Neural cell (in vitro differentiated cells): ENCODE data around the gene CCL8. TPM values are rescaled to one million over a fixed set of nuclear protein-coding genes. Genes with fewer than 3 reads are reported as not detected.

Experiments
- H2AFZ ChIP-seq: fragments of 200-600, 300-800 bp; sonication (generic), shearing (Covaris generic); 2 replicates; pipeline ENCODE4 v1.6.0; 2014; ENCODE audit warnings: low read depth, mild to moderate bottlenecking, antibody characterized with exemption, low read length, moderate library complexity
- H3F3A ChIP-seq: fragments of 200-600 bp; shearing (Covaris generic); 2 replicates; pipeline ENCODE4 v1.6.1; 2016; ENCODE audit warnings: mild to moderate bottlenecking, moderate library complexity, mixed read lengths, antibody characterized with exemption, low read length; ENCODE audit not compliant: insufficient read depth, poor library complexity, severe bottlenecking
- H3K27ac ChIP-seq: fragments of 200-600, 300-800 bp; sonication (generic), shearing (Covaris generic); 2 replicates; pipeline ENCODE4 v1.5.1; 2014; ENCODE audit warnings: mild to moderate bottlenecking, low read length, moderate library complexity
- H3K27me3 ChIP-seq: fragments of 300-800, 200-600 bp; sonication (generic), shearing (Covaris generic); 2 replicates; pipeline ENCODE4 v1.6.0; 2014; ENCODE audit warnings: mild to moderate bottlenecking, low read depth, low read length, moderate library complexity; ENCODE audit not compliant: insufficient read depth
- H3K36me3 ChIP-seq: fragments of 300-800, 200-600 bp; sonication (generic), shearing (Covaris generic); 2 replicates; pipeline ENCODE4 v1.5.1; 2014; ENCODE audit warnings: mild to moderate bottlenecking, antibody characterized with exemption, low read length, moderate library complexity; ENCODE audit not compliant: insufficient read depth
- H3K4me2 ChIP-seq: fragments of 300-800, 200-600 bp; sonication (generic), shearing (Covaris generic); 2 replicates; pipeline ENCODE4 v1.6.0; 2014; ENCODE audit warnings: mild to moderate bottlenecking, low read length
- H3K4me3 ChIP-seq: fragments of 300-800, 200-600 bp; sonication (generic), shearing (Covaris generic); 2 replicates; pipeline ENCODE4 v1.5.1; 2014; ENCODE audit warnings: mild to moderate bottlenecking, low read length, moderate library complexity
- H3K79me2 ChIP-seq: fragments of 200-600 bp; shearing (Covaris generic); replicated peaks from 2 replicates; pipeline ENCODE4 v1.6.0; 2014; ENCODE audit warnings: mild to moderate bottlenecking, low read length, moderate library complexity; ENCODE audit not compliant: insufficient read depth
- H3K9ac ChIP-seq: fragments of 300-800, 200-600 bp; sonication (generic), shearing (Covaris generic); 2 replicates; pipeline ENCODE4 v1.6.1; 2016; ENCODE audit warnings: mild to moderate bottlenecking, low read length, mixed read lengths
- H3K9me2 ChIP-seq: fragments of 200-600 bp; shearing (Covaris generic); 2 replicates; pipeline ENCODE4 v1.6.1; 2016; ENCODE audit warnings: mild to moderate bottlenecking, low read length, mixed read lengths; ENCODE audit not compliant: insufficient read depth
- H3K9me3 ChIP-seq: fragments of 200-600, 300-800 bp; sonication (generic), shearing (Covaris generic); 2 replicates; pipeline ENCODE4 v1.6.1; 2016; ENCODE audit warnings: mild to moderate bottlenecking, mixed run types, low read length, moderate library complexity, mixed read lengths
- H4K20me1 ChIP-seq: fragments of 200-600 bp; shearing (Covaris generic); 2 replicates; pipeline ENCODE4 v1.6.1; 2016; ENCODE audit warnings: mild to moderate bottlenecking, mixed run types; ENCODE audit not compliant: insufficient read depth
- EP300 ChIP-seq: fragments of 450-650 bp; conservative IDR thresholded peaks from 2 replicates; pipeline ENCODE4 v1.6.1; 2014; ENCODE audit warnings: antibody characterized with exemption, mild to moderate bottlenecking, moderate library complexity; ENCODE audit not compliant: poor library complexity, severe bottlenecking
- EZH2 ChIP-seq: fragments of 200-600, 300-800 bp; shearing (Covaris generic), sonication (generic); IDR thresholded peaks from 2 replicates; pipeline ENCODE4 v1.6.1; 2014; ENCODE audit warnings: antibody characterized with exemption, low read length, borderline replicate concordance, mild to moderate bottlenecking; ENCODE audit not compliant: insufficient read depth, poor library complexity, severe bottlenecking
- MXI1 ChIP-seq: fragments of 450-650 bp; conservative IDR thresholded peaks from 2 replicates; pipeline ENCODE4 v1.6.1; 2014; ENCODE audit warnings: antibody characterized with exemption, mild to moderate bottlenecking; ENCODE audit not compliant: poor library complexity, severe bottlenecking
- POLR2AphosphoS5 ChIP-seq: IDR thresholded peaks from 2 replicates; pipeline ENCODE4 v1.6.1; 2012
- RAD21 ChIP-seq: fragments of 450-650 bp; conservative IDR thresholded peaks from 2 replicates; pipeline ENCODE4 v1.6.1; 2014; ENCODE audit warnings: antibody characterized with exemption, mild to moderate bottlenecking, moderate library complexity
- SMC3 ChIP-seq: fragments of 450-650 bp; conservative IDR thresholded peaks from 2 replicates; pipeline ENCODE4 v1.6.1; 2014; ENCODE audit warnings: antibody characterized with exemption, mild to moderate bottlenecking, moderate library complexity; ENCODE audit not compliant: poor library complexity
- TAF1 ChIP-seq: IDR thresholded peaks from 2 replicates; pipeline ENCODE4 v1.6.1; 2012; ENCODE audit warnings: low read depth
- polyA plus RNA-seq: library from polyadenylated mRNA; depleted of rRNA; stranded (reverse); fragments of >200 nt; gene quantifications from 2 replicates; pipeline ENCODE4 v1.2.3, GENCODE V29; 2014
- TF ChIP-seq, protein P1 (sequence below): IDR thresholded peaks from 2 replicates; pipeline ENCODE4 v1.6.1; 2012; ENCODE audit warnings: borderline replicate concordance
- TF ChIP-seq, protein P2 (sequence below): fragments of 450-650 bp; IDR thresholded peaks from 2 replicates; pipeline ENCODE4 v1.5.1; 2014; ENCODE audit warnings: antibody characterized with exemption, mild to moderate bottlenecking, moderate library complexity; ENCODE audit not compliant: poor library complexity, severe bottlenecking

Gene CCL8
- polyA plus RNA-seq, 1 donor from 2014 or later: not detected

GRCh38 chr17:34306466-34306865, 12.8 kb upstream of the CCL8 start:
- Histone ChIP-seq H3F3A (no peaks in the 10 kb centered on the region), H4K20me1 (no peaks in the 10 kb centered on the region), H3K4me2 (no peak overlapping the region), H3K4me3 (no peak overlapping the region), H3K9me3 (no peaks in the 10 kb centered on the region), H3K36me3 (no peaks in the 10 kb centered on the region), H2AFZ (no peak overlapping the region), H3K79me2 (no peaks in the 10 kb centered on the region), H3K9me2 (no peaks in the 10 kb centered on the region), H3K27me3 (no peaks in the 10 kb centered on the region), H3K27ac (no peak overlapping the region), H3K9ac (no peak overlapping the region)
- TF ChIP-seq TAF1: no peak
- TF ChIP-seq, protein P1, sequence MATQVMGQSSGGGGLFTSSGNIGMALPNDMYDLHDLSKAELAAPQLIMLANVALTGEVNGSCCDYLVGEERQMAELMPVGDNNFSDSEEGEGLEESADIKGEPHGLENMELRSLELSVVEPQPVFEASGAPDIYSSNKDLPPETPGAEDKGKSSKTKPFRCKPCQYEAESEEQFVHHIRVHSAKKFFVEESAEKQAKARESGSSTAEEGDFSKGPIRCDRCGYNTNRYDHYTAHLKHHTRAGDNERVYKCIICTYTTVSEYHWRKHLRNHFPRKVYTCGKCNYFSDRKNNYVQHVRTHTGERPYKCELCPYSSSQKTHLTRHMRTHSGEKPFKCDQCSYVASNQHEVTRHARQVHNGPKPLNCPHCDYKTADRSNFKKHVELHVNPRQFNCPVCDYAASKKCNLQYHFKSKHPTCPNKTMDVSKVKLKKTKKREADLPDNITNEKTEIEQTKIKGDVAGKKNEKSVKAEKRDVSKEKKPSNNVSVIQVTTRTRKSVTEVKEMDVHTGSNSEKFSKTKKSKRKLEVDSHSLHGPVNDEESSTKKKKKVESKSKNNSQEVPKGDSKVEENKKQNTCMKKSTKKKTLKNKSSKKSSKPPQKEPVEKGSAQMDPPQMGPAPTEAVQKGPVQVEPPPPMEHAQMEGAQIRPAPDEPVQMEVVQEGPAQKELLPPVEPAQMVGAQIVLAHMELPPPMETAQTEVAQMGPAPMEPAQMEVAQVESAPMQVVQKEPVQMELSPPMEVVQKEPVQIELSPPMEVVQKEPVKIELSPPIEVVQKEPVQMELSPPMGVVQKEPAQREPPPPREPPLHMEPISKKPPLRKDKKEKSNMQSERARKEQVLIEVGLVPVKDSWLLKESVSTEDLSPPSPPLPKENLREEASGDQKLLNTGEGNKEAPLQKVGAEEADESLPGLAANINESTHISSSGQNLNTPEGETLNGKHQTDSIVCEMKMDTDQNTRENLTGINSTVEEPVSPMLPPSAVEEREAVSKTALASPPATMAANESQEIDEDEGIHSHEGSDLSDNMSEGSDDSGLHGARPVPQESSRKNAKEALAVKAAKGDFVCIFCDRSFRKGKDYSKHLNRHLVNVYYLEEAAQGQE: no peak
- TF ChIP-seq SMC3: no peak
- no peak for TF ChIP-seq RAD21
- TF ChIP-seq EZH2: no peak
- no peak for TF ChIP-seq POLR2AphosphoS5
- TF ChIP-seq, protein P2, sequence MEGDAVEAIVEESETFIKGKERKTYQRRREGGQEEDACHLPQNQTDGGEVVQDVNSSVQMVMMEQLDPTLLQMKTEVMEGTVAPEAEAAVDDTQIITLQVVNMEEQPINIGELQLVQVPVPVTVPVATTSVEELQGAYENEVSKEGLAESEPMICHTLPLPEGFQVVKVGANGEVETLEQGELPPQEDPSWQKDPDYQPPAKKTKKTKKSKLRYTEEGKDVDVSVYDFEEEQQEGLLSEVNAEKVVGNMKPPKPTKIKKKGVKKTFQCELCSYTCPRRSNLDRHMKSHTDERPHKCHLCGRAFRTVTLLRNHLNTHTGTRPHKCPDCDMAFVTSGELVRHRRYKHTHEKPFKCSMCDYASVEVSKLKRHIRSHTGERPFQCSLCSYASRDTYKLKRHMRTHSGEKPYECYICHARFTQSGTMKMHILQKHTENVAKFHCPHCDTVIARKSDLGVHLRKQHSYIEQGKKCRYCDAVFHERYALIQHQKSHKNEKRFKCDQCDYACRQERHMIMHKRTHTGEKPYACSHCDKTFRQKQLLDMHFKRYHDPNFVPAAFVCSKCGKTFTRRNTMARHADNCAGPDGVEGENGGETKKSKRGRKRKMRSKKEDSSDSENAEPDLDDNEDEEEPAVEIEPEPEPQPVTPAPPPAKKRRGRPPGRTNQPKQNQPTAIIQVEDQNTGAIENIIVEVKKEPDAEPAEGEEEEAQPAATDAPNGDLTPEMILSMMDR: no peak
- no peak for TF ChIP-seq MXI1
- TF ChIP-seq EP300: no peak

- H3K9me3 ChIP-seq: no peaks in the 10 kb centered on the region
- no peaks in the 10 kb centered on the region for H3F3A ChIP-seq
- no peak overlapping the region for H3K27ac ChIP-seq
- H2AFZ ChIP-seq: no peak overlapping the region
- no peaks in the 10 kb centered on the region for H3K79me2 ChIP-seq
- H3K36me3 ChIP-seq: no peaks in the 10 kb centered on the region
- H3K27me3 ChIP-seq: no peaks in the 10 kb centered on the region
- H4K20me1 ChIP-seq: no peaks in the 10 kb centered on the region
- H3K9me2 ChIP-seq: no peaks in the 10 kb centered on the region
- TF ChIP-seq TAF1 (no peak), SMC3 (no peak), RAD21 (no peak), MXI1 (no peak), POLR2AphosphoS5 (no peak), EZH2 (no peak), EP300 (no peak)
- TF ChIP-seq, protein P2: no peak
- TF ChIP-seq, protein P1: no peak
- no peak overlapping the region for H3K9ac ChIP-seq
- no peak overlapping the region for H3K4me3 ChIP-seq
- H3K4me2 ChIP-seq: no peak overlapping the region
Observed at GRCh38 chr17:34307110-34307509, 12.1 kb upstream of the CCL8 start.
